HG03135 (cell line): Measurements from ENCODE around the gene PCSK2.
A peak's percentile ranks its signal among the peaks of the same experiment; 100 is the strongest.

ENCODE experiments used
- ATAC-seq: cut with Tn5 transposase; IDR thresholded peaks from one replicate; pipeline ENCODE4 v1.9.1; 2021; ENCODE audit warnings: mild to moderate bottlenecking, moderate library complexity; ENCODE audit not compliant: unreplicated experiment

Gene PCSK2

GRCh38 chr20:17500826-17501225 lies 274.0 kb downstream of the PCSK2 start:
- no peak for ATAC-seq

GRCh38 chr20:17501701-17502100 lies 274.9 kb downstream of the PCSK2 start:
- no peak for ATAC-seq

- no peak for ATAC-seq
These were observed 275.3 kb downstream of the PCSK2 start for GRCh38 chr20:17502105-17502504.

- ATAC-seq = no peak
These were observed 276.6 kb downstream of the PCSK2 start for GRCh38 chr20:17503301-17504065.

- ATAC-seq = peak; percentile 30
These were observed 277.4 kb downstream of the PCSK2 start for GRCh38 chr20:17504066-17504897.

GRCh38 chr20:17504898-17505635 lies 278.2 kb downstream of the PCSK2 start:
- peak; percentile 79 for ATAC-seq

GRCh38 chr20:17505636-17506517 lies 279.0 kb downstream of the PCSK2 start:
- peak; percentile 7 for ATAC-seq

GRCh38 chr20:17507032-17507431 lies 280.2 kb downstream of the PCSK2 start:
- no peak for ATAC-seq

- ATAC-seq = no peak
These were observed 280.7 kb downstream of the PCSK2 start for GRCh38 chr20:17507531-17507930.

- no peak for ATAC-seq
These were observed 281.9 kb downstream of the PCSK2 start for GRCh38 chr20:17508756-17509155.

GRCh38 chr20:17510548-17510947 lies 283.7 kb downstream of the PCSK2 start:
- ATAC-seq = no peak

GRCh38 chr20:17511401-17511800 lies 284.6 kb downstream of the PCSK2 start:
- ATAC-seq = no peak

- ATAC-seq = no peak
These were observed 287.1 kb downstream of the PCSK2 start for GRCh38 chr20:17513939-17514338.

GRCh38 chr20:17515053-17515452 lies 288.2 kb downstream of the PCSK2 start:
- no peak for ATAC-seq

GRCh38 chr20:17518339-17519052 lies 291.7 kb downstream of the PCSK2 start:
- ATAC-seq = no peak

- no peak for ATAC-seq
These were observed 292.9 kb downstream of the PCSK2 start for GRCh38 chr20:17519606-17520285.

- ATAC-seq = no peak
These were observed 293.7 kb downstream of the PCSK2 start for GRCh38 chr20:17520583-17520982.

GRCh38 chr20:17522528-17522927 lies 295.7 kb downstream of the PCSK2 start:
- no peak for ATAC-seq

GRCh38 chr20:17523326-17523725 lies 296.5 kb downstream of the PCSK2 start:
- ATAC-seq = no peak
